GM12875 (cell line): ENCODE measurements around the gene GREB1L.
"Not testable (repeated sequence)": the region's sequence is repeated elsewhere in the genome, so short reads cannot be mapped to it uniquely, and the experiment has no call there.

Source experiments
- H3K4me3 ChIP-seq: one replicate; pipeline ENCODE4 v1.5.1; 2011; ENCODE audit warnings: low read depth, low read length, control low read depth
- TF ChIP-seq, protein P1 (sequence below): IDR thresholded peaks from 2 replicates; pipeline ENCODE4 v1.5.1; 2011; ENCODE audit warnings: low read depth, mild to moderate bottlenecking, control low read depth, inconsistent platforms, low read length, moderate library complexity, borderline replicate concordance; ENCODE audit not compliant: insufficient read depth

GREB1L gene

GRCh38 chr18:21303445-21303844 is 61.4 kb downstream of the GREB1L start:
- H3K4me3 ChIP-seq, result no peak overlapping the region
- TF ChIP-seq, protein P1, sequence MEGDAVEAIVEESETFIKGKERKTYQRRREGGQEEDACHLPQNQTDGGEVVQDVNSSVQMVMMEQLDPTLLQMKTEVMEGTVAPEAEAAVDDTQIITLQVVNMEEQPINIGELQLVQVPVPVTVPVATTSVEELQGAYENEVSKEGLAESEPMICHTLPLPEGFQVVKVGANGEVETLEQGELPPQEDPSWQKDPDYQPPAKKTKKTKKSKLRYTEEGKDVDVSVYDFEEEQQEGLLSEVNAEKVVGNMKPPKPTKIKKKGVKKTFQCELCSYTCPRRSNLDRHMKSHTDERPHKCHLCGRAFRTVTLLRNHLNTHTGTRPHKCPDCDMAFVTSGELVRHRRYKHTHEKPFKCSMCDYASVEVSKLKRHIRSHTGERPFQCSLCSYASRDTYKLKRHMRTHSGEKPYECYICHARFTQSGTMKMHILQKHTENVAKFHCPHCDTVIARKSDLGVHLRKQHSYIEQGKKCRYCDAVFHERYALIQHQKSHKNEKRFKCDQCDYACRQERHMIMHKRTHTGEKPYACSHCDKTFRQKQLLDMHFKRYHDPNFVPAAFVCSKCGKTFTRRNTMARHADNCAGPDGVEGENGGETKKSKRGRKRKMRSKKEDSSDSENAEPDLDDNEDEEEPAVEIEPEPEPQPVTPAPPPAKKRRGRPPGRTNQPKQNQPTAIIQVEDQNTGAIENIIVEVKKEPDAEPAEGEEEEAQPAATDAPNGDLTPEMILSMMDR, result no peak

GRCh38 chr18:21303895-21304294 is 61.9 kb downstream of the GREB1L start:
- TF ChIP-seq, protein P1, result no peak
- no peak overlapping the region for H3K4me3 ChIP-seq

GRCh38 chr18:21305621-21306020 is 63.6 kb downstream of the GREB1L start:
- TF ChIP-seq, protein P1, result no peak
- H3K4me3 ChIP-seq, result no peak overlapping the region

- TF ChIP-seq, protein P1, result no peak
- H3K4me3 ChIP-seq, result no peak overlapping the region
Observed at GRCh38 chr18:21306368-21306767, 64.3 kb downstream of the GREB1L start.

GRCh38 chr18:21307578-21307977 is 65.5 kb downstream of the GREB1L start:
- H3K4me3 ChIP-seq, result no peak overlapping the region
- TF ChIP-seq, protein P1, result no peak

GRCh38 chr18:21309248-21309647 is 67.2 kb downstream of the GREB1L start:
- H3K4me3 ChIP-seq, result no peak overlapping the region
- TF ChIP-seq, protein P1, result no peak

DNA sequence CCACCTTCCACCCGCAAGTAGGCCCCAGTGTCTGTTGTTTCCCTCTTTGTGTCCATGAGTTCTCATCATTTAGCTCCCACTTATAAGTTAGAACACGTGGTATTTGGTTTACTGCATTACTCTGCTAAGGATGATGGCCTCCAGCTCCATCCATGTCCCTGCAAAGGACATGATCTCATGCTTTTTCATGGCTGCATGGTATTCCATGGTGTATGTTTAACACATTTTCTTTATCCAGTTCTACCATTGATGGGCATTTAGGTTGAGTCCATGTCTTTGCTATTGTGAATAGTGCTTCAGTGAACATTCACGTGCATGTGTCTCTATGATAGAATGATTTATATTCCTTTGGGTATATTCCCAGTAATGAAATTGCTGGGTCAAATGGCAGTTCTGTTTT is 69.9 kb downstream of the GREB1L start:
- not testable (repeated sequence) for H3K4me3 ChIP-seq

DNA sequence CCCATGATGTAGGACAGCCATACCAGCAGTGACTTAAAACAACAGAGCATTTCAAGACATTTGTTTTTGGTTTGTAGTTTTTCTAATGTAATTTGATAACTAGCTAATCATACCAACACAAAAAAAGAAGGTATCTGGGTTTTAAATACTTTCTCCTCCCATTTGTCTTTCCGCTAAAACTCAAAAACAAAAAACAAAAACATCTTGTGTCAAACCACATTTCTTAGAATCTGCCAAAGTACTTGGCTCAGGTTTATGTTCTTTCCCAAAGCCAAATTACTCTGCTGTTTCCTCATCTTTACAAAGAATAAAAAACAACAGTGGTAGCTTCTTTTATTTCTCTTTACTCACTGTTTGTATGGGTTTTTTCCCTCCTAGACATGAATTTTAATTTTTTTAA is 71.5 kb downstream of the GREB1L start:
- no peak overlapping the region for H3K4me3 ChIP-seq
- TF ChIP-seq, protein P1, result no peak
